DMS53 treated with DMSO at 0.1 percent for 48 hours (cell line): ENCODE data around the gene AATF.

Experiments
- DNase-seq: peaks from one replicate; lab custom pipeline; 2025; ENCODE audit not compliant: unreplicated experiment; lab: John Stamatoyannopoulos, UW

The AATF gene

DNA sequence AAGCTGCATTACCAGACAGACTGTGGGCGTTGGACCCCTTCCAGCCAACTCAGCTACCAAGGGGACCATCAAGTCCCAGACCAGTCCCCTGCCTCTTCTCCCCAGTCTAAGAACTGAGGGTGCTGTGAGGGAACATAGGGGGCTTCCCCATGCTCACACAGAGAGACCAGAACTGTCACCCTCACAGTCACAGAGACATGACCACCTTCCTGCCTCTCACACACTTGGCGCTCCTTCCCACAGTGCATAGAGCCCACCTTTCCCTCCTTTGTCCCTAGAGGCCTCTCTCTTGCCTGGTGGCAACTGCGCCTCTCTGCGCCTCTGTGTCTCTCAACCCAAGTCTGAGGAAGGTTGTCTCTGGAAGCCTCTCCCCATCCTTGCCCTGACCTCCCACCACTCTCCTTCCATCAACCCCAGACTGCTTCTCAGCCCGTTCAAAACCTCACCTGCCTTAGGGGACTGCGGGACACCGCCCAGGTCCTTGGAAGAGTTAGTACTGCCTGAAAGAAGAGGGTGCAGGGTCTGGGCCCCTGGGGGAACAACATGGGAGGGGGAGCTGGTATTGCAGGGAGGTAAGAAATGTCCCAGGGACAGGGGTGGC lies 17.6 kb upstream of the AATF start:
- no peak for DNase-seq

DNA sequence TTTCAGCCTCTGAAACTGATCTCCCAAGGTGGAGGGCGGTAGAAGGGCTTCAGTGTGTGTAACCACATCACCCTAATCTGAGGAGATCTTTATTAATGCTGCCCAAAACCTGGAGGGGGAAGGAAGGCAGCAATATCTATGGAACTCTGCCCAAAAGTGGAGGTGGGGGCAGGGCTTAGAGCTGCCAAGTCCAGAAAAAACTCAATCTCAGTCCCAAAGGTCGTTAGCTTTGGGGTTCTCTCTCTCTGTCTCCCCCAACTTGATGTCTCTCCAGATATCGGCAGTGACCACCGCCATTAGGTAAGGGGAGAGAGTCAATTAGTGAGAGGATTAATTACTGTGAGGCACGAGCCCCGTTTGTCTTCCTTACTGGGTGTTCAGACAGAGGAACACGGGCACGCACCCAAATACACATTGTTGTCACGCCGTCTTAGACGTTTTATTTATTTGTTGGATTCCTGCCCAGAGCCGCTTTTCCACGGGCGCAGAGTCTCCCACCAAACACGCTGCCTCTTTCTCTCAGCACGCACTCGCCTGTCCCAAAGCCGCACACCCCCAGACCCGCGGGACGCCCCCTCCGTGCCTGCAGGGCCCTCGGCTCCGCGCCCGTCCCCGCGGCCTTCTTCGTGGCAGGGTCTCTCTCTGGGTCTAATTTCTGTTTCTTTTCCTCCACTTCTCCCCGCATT lies 16.9 kb upstream of the AATF start:
- DNase-seq, result no peak

DNA sequence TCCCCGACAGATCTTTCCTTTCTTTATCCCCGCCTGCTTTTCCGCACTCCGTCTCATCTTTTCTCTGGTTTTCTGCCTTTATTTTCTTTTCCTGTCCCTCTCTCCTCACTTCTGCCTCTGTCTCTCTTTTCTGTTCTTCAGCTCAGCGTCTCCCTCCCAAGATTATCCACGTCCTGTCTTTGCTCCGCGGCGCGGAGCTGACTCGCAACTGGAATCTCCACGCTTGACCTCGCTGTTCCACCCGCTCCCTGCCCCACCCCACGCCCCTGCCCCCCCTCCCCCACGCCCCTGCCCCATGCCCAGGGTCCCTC lies 16.4 kb upstream of the AATF start:
- DNase-seq, result no peak

DNA sequence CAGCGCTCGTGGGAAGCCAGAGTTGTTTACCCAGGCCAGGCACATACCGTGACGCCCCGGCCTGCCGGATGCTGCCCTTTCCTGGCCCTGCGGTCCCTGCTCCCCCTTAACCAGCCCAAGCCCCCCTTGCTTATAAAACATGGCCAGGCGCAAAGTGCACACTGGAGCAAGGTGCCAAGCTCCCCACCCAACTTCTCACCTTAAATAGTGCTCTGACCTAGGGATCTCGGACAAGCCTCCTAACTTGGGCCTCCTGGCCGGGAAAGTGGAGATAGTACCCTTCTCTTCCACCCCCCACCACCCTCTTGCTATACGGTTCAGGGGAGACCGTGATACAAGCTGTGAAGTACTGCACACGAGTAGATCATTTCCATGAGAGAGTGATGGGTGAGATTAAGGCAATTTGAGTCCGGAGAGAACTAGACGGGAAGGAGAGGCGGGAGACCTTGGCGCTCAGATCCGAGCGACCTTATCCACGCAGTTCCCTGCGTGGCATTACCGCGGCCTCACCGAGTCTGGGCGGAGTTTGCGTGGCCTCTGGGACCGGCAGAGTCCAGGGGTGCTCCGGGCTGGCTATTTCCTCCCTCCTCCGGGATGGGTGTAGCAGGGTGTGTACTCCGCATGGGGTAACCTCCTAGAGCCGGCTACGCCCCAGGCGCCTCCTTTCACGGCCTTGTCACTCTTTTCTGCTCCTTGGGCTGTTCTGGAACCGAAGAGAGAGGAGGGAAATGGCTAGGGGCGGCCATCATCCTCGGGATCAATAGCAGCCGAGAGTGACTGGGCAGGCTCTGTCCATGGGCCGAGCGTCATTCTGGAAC lies 15.9 kb upstream of the AATF start:
- no peak for DNase-seq

DNA sequence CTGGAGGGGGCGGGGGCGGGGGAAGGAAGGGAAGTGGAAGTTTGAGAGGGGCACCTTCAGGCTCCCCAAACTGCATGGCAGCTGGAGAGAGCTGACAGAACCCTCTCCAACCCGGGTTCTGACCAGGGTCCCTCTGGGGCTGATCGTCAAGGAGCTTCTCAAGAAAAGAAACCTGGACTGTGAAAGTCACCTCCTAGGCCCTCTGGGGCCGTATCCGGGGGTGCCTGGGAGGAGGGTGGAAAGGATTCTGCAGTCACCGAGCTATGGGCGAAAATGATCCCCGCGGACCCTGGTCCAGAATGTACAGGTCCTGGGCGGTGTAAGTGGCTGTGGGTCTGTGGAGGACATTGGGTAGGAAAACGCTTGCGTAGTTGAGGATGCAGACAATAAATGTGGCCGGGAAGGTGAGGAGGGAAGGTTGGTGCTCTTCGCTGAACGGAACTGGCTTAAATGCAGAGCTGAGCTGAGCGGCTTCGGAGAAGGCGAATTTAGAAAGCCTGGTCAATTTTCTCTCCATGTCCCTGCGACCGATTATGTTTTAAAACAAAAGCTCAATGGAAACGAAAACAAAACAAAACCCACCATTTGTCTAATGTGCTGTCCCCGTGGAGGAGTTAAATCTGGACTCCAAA lies 15.1 kb upstream of the AATF start:
- no peak for DNase-seq

DNA sequence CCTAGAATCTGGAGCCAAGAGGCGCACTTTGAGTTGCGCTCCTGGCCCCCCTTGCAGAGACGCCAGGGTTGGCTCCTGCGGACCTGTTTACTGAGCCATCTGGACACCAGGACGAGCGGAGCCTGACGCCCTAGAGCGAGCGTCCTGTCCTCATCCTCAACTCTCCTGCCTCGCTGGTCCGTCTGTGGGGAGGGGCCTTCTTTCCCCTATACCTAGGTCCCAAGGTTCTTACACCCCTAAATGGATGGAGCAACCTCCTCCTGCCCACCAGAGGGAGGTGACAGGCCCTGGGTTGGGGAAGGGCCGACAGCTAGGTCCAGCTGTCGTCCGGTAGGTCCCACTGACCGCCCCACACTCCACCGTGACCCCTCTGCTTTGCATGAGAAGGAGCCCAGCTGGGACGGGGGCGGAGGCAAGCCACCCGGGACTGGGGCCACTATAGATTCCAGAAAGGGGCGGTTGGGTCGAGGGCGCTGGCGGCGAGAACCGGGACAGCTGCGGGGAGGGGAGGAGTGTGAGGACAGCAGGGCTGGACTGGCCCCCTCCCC lies 14.5 kb upstream of the AATF start:
- no peak for DNase-seq

DNA sequence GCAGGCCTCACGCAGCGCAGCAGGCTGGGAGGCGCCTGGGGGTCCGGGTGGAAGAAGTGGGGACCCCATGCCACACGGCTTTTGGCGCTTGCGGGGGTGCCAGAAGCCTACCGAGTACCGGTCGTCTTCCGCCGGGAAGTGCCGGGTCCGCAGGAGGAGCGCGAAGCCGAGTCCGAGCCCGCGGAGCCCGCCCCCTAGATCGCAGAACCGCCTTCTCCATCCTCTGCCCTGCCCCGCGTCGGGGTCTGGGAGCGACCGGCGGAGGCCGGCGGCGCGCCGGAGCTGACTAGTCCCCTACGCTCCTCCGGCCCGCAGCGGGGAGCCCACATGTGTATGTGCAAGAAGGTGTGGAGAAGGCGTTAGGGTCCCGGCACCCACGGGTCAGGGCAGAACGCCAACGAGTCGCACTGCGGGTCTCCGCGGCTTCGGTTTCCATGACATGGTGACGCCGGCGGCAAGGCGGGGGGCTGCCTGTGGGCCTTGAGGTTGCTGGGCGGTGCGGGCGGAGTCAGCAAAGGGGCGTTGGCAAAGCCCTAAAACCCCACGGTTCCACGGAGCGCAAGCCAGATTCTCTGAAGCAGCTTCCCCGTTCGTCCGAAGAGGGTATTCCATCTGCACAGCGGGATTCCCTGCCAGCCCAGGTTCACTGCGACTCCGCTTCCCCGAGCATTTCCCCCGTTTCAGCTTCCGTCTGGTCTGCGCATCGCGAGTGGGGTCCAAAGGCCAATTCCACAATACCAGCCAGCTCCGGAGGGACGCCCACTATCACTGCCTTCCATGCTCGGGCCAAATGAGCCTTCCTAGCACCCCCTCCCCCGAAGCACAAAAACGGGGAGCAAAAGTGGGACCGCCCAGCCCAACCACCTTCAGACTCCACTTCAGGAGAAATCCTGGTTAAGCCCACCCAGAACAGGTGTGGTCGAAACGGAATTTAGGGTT lies 13.8 kb upstream of the AATF start:
- no peak for DNase-seq

DNA sequence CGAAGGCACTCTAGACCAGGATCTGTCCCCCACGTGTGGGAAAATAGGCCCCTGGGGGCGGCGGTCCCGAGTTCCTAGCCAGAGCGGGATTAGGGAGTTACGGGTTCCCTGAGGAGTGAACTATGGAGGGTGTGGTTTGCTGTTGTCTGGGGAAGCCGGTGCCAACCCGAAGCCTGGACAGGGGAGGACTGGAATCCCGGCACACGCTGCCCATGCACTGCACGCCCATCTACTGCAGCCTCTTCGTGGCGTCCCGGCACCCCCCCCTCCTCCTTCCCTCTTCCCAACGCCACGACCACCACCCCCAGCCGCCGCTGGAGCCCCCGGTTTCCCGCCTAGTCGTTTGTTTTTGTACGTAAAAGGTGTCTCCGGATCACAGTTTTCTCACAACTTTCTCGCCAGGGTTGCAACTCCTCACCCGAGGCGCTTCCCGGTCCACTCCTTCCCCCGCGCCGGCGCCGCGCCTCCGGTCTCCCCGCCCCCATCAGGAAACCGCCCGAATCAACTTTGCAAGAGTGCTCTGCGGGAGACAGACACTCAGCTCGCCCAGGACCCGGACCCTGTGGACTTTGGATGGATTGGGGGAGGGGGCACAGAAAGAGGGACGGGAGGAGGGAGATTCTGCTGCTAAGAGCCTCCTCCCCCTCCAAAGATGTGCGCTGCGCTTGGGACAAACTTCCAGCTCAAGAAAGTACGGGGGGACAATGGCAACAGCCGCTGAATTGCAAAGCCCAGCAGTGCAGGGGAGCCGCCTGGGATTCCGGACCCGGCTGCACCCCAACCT lies 12.9 kb upstream of the AATF start:
- DNase-seq, result no peak

DNA sequence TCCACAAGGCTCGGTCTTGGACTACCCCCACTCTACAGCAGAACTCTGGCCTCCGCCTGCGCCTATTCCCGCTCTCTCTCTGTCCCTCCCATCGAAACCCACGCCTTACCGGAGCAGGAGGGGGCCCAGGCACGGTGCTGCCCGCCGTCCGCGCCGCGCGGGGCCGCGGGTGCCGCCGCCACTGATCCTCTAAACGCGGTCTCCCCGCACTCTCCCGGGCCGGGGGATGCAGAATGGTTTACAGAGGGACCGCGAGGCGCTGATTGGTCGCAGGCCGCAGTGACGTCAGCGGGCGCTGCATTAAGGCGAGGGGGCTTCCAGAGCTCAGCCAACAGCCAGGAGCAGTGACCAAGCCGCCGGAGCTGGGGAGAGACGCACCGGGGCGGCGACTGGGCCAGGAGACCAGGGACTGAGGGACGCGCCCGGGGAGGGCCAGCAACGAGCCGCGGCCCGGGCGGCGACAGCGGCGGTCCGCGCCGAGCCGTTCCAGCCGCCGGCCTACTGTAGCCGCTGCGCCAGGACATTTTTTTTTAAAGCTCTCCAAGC lies 12.2 kb upstream of the AATF start:
- DNase-seq, result no peak

DNA sequence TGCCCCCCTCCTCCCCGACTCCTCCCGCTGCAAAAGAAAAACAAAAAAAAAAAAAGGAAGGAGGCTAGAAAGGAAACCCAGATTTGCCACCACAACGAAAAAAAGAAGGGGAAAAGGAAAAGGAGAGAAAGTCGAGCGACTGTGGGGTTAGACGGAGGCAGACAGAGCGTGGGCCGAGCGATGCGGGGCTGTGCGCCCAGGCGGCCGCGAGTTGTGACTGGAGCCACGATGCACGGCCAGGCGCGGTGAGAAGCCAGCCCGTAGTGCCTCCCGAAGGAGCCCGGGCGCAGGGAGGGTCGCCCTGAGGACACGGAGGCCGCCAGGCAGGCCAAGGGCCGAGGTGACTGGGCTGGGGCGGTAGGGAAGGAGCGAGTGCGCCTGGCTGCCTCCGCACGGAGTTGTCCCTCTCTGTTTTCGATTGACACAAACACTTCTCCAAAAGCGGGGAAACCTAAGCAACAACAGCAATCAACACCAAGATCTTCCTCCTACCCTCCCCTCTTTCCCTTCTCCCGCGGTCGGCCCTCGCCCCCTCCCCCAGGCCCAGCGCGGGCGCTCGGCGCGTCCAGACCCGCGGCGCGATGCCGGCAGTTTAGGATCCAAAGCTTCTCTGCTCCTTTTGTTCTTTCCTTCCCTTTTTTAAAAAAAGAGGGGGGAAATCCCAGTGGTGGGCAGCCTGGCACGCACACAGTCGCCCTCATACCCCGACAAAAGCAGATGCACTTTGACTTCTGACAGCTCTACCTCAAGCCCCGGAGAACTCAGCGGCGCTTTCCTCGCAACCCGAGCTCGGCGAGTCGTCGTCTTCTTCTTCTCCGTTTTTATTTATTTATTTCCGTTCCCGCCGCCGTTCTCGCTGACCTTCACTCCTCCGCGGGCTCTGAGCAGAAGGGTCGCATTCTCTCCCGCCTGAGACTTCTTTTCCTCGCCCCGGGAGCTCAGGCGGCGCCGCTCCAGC lies 11.5 kb upstream of the AATF start, which contains the start of gene LHX1:
Gene LHX1, plus strand, starts transcription at position 475 of the 958 bp plus-strand sequence. CDS start 723 bp downstream, outside the sequence.
- DNase-seq, result no peak

DNA sequence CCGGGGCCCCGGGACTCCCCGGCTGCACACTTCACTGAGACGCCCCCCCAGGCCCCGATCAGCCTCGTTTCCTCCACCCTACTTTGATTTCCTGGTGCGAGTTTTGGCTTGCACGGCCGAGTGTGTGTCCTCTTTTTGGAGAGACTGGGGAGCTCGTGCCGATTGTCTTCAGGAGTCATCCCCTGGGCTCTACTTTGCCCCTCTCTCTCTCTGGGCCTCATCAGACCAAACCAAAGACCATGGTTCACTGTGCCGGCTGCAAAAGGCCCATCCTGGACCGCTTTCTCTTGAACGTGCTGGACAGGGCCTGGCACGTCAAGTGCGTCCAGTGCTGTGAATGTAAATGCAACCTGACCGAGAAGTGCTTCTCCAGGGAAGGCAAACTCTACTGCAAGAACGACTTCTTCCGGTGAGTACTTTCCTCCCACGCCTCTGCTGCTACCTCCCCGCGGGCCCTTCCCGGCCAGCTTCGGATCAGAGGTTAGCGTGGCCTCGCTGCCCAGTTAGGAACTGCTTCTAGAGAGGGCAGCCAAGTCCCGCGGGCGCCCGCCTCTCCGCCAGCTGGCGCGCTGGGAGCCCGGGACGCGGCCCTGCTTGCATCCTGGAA lies 10.7 kb upstream of the AATF start:
- DNase-seq, result no peak

DNA sequence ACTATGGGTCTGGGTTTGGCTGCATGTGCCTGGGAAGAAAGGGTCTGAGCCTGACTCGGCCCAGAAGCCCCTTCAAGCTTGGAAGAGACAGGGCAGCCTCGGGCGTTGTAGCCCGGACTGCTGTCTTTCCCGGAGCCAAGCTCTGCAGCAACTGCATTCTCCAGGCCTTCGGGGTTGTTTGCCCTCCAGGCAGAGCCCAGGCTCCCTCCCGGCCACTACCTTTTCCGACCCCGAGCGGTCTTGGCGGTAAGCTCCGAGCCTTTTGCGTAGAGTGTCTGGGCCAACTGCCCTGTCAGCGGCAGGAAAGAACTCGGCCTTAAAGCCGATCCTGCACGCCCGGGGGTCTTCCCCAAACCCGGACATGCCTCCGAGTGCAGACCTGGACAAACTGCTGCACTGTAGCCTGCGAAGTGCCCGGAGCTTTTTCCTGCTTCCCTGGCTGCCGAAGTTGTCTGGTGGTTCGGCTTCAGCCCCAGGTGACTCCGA lies 10.1 kb upstream of the AATF start:
- DNase-seq, result no peak

DNA sequence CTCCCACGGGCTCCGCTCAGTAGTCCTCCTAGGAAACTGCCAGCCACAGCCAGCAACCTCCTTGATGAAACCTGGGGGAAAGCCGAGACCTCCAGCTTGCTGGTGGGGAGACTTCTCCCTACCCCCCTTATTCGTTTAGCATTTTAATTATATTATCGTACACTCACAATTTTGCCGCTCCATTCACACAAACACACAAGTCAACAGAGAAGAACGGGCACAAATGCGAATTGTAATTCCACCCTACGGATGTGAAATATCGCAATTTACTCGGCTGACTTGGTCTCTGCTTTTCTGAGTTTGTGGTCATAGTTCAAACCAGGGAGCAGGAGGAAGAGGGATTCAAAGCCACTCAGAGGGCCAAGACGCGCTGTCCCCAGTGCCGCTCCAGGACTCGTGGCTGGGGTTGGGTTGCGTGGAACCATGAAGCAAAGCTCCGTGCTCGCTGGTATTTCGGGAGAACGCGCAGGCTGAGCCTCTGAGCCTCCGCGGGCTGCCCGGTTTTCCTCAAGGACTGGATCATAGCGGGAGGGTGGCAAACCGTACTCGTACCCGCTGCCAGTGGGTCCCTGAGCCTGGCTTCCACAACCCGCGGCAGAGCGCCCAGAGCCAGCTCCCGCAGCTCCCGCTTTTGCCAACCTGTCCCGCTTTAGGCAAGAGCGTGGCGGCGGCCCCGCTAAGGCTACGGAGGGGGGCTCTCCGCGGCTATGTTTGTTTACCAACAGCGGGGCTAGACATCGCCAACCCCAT lies 9.5 kb upstream of the AATF start:
- no peak for DNase-seq

DNA sequence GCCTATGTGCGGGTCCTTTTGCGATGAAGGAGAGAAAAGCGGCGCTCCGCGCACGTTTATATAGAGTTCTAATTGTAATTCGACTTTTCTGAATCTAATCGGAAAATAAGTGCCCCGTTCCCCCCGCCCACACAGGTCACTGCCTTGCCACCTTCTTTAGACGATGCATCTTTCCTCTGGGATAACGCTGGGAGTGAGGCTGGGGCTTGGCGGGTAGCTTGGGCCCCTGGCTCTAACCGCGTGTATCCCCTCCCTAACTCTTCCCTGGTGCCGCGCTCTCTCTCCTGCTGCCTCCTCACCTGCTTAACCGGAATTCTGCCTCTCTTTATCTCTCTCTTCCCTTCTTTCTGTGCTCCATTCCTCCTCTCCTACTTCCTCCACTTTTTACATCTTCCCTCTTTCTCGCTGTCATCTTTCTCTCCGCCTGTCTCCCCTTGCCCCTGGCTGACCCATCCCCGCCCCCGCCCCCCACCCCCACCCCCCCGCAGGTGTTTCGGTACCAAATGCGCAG lies 8.9 kb upstream of the AATF start:
- no peak for DNase-seq

DNA sequence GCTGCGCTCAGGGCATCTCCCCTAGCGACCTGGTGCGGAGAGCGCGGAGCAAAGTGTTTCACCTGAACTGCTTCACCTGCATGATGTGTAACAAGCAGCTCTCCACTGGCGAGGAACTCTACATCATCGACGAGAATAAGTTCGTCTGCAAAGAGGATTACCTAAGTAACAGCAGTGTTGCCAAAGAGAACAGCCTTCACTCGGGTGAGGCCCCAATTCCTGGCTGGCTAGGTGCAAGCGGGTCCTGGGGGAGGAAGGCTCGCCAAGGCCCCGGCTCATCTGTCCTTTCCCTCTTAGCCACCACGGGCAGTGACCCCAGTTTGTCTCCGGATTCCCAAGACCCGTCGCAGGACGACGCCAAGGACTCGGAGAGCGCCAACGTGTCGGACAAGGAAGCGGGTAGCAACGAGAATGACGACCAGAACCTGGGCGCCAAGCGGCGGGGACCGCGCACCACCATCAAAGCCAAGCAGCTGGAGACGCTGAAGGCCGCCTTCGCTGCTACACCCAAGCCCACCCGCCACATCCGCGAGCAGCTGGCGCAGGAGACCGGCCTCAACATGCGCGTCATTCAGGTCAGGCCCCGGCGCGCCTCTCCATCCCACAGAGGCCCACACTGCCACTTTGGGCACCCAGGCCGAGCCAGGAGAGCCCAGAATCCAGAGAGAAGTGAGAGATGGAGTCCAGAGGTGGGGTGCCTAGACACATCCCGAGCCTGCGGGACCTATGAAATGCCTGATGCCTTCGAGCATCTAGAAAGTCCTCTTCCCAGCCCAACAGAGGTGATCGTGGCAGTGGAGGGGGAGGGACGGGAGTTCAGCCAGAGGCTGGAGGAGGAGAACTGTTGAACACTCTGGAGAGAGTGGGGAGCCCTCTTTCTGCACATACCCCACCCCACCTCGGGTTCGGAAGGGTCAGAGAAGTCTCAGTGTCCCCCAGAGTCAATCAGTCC lies 8.2 kb upstream of the AATF start:
- no peak for DNase-seq
